Stimulated activated CD4-positive, alpha-beta T cell treated with anti-CD3 and anti-CD28 coated beads, Interleukin-15, amount 100 ng/mL, for 24 hours (primary cell): ENCODE measurements around the gene KLHDC10.
A peak's percentile ranks its signal among the peaks of the same experiment; 100 is the strongest.
"Not testable (repeated sequence)": the region's sequence is repeated elsewhere in the genome, so short reads cannot be mapped to it uniquely, and the experiment has no call there.

Experiments
- DNase-seq: peaks from one replicate; pipeline ENCODE4 v3.0.0-alpha.2; 2020

KLHDC10 gene

DNA sequence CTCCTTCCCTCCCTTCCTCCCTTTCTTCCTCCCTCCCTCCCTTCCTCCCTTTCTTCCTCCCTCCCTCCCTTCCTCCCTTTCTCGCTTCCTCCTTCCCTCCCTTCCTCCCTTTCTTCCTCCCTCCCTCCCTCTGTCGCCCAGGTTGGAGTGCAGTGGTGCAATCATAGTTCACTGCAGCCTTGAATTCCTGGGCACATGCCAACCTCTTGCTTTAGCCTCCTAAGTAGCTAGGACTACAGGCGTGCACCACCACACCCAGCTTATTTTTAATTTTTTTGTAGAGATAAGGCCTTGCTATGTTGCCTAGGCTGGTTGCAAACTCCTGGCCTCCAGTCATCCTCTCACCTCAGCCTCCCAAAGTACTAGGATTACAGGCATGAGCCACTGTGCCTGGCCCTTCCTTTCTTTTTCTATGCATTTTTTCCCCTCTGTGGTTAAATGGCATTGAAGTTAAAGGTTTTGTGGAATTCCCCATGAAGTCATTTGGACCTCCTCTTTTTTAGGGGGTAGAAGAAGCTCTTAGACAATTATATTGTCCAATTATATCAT, 9.6 kb downstream of the KLHDC10 start:
- DNase-seq = peak; percentile 9

DNA sequence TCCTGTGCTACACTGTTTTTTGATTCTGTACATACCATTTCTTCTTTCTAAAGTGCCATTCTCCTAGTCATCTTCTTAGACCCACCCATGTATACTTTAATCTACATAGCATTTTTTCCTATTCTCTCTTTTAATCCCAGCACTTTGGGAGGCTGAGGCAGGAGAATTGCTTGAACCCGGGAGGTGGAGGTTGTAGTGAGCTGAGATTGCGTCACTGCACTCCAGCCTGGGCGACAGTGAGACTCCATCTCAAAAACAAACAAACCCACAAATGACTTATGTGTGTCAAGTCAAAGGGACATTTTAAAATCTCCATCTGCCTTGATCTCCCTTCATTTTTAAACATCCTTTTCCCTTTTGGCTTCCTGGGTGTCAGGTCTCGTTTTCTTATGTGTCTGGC, 13.2 kb downstream of the KLHDC10 start:
- DNase-seq = not testable (repeated sequence)

DNA sequence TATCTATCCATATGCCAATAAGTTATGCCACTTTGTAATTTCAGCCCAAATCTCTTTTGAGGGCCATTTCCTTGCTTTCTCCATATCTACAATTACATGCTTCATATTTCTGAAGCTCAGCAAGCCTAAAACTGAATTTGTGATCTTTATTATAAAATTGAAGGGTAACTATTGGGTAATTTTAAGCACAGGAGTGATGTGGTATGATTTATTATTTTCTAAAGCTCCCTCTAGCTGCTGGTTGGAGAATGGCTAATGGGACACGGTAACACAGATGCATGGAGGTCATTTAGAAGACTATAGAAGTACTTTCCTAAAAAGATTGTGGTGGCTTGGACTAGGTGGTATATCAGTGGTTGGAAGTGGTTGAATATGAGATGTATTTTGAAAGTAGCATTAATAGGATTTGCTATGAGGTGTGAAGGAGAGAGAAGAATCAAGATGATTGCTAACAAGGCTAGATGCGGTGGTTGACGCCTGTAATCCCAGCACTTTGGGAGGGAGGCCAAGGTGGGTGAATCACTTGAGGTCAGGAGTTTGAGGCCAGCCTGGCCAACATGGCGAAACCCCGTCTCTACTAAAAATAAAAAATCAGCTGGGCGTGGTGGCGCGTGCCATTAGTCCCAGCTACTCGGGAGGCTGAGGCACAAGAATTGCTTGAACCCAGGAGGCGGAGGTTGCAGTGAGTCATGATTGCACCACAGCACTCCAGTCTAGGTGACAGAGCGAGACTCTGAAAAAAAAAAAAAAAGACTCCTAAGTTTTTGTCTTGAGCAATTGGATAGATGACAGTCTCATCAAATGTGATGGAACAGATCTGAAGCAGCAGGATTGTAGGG, 13.9 kb downstream of the KLHDC10 start:
- DNase-seq = no peak

DNA sequence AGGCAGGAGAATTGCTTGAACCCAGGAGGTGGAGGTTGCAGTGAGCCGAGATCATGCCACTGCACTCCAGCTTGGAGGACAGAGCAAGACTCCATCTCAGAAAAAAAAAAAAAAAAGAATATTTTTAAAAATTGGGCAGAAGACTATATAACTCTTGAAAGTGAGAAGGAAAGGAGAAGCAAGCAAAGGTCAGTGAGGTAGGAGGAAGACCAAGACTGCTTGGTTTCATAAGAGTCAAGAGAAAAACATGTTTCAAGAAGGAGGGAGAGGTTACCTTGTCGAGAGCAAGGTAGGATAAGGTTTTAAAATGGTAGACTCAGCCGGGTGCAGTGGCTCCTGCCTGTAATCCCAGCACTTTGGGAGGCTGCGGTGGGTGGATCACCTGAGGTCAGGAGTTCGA, 14.9 kb downstream of the KLHDC10 start:
- DNase-seq = not testable (repeated sequence)

DNA sequence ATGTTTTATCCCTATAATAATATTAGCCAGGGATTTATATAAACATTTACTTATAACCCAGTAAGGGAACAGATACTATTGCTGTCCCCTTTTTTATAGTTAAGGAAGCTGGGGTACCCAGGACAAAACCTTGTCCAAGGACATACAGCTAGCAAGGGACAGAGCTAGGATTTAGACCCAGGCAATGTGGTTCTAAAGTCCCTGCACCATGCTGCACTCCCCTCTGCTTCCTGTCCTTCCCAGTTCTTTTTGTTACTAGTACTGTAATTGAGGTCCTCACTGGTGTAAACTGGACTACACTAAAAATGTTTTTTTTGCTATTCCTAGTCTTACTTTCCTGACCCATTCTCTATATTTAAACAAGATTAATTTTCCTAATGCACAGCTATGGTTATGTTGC, 16.6 kb downstream of the KLHDC10 start:
- DNase-seq = no peak

DNA sequence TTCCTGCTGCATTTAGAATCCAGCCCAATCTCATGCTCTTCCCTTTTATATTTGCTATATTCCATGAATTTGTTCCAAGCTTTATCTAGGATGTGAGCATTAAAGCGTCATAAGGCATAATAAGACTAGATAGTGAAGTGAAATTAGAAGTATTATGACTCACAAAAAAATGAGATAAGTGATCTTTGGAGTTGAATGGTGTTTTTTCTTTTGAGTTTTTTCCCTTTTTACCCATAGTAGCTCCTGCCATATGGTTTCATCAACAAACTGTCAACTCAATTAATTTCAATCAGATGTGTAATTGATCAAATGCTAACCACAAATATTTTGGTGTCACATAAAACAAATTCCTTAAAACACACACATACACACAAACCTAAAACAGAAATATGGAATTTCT, 17.0 kb downstream of the KLHDC10 start:
- DNase-seq = no peak

DNA sequence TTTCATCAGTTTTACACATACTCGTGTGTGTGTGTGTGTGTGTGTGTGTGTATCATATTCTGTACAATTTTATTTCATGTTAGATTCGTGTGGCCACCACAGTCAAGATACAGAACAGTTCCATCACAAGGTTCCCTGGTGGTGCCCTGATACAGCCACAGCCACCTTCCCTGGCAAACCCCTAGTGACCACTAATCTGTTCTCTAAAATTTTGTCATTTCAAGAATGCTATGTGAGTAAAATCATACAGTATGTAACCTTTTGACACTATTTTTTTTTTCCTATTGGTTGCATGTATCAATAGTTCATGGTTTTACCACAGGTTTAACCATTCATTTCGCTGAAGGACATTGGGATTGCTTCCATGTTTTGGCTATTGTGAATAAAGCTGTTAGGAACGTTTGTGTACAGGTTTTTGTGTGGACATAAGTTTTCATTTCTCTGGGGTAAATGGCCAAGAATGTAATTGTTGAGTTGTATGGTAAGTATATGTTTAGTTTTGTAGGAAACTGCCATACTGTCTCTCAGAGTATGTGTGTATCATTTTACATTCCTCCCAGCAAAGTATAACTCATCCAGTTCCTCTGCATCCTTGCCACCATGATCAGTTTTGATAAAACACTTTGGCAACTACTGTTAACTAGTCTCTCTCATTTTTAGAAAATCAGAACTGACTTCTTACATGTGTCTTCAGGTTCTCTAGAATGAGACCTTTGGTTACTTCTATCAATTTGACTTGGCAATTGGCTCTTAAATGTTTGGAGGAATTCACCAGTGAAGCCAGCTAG, 20.6 kb downstream of the KLHDC10 start:
- peak; percentile 16 for DNase-seq

DNA sequence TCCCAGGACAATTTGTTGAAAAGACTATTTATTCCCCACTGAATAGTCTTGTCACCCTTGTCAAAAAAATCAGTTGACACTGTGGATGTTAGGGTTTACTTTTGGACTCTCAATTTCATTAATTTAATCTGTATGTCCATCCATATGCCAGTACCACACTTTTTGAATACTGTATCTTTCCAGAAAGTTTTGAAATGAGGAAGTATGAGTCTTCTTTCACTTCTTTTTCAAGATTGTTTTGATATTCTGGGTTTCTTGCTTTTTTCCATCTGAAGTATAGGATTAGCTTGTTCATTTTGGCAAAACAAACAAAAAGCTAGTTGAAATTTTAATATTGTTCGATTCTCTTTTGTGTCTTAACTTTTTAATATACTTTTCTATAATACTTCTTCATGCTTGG, 21.7 kb downstream of the KLHDC10 start:
- no peak for DNase-seq

DNA sequence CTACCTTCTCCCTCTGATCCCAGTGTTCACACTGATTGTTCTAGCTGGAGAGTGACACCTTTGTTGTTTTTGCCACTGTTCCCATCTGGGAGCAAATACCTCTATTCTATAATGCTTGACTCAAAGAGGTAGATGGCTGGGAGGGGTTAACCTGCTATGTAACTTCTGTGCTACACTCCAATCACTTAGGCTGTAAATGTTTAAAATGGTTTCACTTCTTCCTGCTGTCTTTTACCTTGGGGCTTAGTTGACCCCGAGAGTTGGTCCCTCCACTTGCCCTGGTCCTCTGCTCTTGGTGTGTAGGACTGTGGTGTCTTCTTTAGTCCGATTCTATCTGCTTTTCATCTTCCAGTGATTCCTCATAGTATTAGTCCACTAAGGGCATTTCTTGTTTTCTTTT, 22.3 kb downstream of the KLHDC10 start:
- DNase-seq = no peak

DNA sequence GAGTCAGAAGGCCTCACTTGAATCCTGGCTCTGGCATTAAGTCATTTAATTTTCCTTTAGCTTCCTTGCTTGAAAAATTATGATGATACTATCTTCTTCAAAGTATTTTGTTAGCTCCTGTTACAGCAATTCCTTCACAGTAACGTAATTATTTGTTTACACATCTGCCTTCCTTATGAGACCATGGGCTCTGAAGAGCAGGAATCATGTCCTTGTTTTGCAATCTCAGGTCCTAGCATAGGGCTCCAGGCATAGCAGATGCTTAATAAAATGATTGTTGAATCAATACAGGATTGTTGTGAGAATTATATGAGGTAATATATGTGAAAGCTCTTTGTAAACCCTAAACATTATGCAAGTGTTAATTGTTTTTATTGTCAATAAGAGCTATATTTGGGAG, 25.5 kb downstream of the KLHDC10 start:
- DNase-seq = no peak

DNA sequence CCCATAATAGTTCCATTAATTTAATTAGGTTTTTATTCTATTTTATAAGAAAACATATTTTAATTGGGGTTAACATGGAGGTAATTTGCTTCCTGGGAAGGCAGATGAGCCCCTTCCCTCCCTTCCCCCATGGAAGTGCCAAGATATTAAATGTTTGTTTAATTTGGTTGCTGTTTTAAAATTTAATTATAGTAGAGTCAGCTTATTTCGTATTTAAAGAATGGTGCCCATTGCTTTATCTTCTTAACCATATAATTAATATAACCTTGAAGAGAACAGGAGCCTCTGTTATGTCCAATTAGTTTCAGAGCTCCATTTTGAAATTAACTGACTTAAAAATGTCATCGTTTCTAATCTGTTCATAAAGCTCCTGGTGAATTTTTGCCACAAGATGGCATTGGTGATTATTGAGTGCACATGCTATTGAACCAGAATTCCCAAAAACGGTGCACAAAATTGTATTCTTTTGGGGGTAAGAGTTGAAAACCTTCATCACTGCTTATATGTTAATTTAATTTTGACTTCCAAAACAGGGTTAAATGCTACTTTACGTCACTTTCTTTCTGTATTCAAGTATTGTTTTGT, 26.0 kb downstream of the KLHDC10 start:
- DNase-seq = no peak

DNA sequence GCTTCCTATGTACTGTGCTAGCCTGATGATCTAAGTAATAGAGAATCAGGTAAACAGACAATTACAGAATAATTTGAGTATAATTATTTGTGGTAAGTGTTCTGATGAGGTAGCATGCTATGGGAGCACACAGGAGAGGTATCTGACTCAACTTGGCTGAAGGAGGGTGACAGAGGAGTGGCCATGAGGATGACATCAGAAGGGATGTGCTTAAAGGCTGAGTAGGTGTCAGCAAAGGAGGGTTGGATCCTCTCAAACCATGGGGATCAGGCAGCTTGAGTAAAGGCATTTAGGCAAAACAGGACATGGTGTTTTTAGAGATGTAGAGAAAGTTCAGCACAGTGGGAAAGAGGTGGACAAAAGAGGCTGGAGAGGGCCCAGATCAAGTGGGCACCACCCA, 29.0 kb downstream of the KLHDC10 start:
- no peak for DNase-seq

DNA sequence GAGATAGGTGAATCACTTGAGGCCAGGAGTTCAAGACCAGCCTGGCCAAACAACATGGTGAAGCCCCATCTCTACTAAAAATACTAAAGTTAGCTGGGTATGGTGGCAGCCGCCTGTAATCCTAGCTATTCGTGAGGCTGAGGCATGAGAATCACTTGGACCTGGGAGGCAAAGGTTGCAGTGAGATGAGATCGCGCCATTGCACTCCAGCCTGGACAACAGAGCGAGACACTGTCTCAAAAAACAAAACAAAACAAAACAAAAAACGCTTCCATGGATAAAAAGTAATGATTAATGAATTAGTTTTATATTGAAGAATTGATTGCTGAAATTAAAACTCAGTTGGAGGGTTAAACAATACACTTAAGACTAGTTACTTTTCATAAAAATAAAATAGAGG, 32.3 kb downstream of the KLHDC10 start:
- no peak for DNase-seq

DNA sequence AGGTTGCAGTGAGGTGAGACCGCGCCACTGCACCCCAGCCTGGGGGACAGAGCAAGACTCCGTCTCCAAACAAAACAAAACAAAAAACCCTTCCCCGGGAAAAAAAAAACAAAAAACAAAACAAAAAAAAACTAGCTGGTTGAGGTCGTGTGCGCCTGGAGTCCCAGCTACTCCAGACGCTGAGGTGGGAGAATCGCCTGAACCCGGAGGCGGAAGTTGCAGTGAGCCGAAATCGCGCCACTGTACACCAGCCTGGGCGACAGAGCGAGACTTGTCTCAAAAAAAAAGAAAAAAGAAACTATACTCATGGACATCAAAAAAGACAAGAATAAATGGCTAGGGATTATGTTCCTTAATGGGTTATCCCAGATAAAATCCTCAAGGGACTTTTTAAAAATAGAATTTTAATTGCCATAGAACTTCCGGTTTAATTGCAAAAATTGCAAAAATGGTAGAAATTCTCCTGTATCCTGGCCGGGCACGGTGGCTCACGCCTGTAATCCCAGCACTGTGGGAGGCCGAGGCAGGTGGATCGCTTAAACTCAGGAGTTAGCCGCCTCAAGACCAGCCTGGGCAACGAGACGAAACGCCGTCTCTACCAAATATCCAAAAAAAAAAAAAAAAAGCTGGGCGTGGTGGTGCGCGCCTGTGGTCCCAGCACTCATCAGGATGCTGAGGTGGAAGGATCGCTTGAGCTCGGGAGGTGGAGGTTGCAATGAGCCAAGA, 37.8 kb downstream of the KLHDC10 start:
- DNase-seq = no peak

DNA sequence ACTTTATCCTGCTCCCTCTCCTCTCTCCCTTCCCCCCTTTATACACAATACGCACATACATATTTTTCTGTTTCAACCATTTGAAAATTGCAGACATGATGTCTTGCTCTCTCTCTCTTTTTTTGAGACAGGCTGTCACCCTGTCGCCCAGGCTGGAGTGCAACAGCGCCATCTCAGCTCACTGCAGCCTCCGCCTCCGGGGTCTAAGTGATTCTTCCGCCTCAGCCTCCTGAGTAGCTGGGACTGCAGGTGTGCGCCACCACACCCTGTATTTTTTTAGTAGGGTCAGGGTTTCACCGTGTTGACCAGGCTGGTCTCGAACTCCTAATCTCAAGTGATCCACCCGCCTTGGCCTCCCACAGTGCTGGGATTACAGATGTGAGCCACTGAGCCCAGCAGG, 38.5 kb downstream of the KLHDC10 start:
- no peak for DNase-seq

DNA sequence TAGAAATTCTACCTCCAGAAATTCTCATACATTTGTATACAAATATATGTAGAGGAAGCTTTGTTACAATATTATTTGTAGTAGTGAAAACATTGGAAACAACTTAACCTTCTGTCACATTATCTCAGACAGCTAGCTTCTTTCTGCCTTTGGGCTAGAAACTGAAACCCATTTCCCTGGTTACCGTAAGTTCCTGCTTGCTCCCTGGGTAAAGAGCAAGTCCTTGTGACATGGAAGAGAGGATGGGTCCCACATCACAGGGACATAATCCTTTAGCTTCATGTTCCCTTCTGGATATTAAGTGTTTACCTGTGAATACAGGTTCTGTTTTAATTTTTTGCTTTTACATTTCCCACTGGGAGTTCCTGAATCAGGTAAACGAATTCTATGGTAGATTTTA, 41.8 kb downstream of the KLHDC10 start:
- no peak for DNase-seq

DNA sequence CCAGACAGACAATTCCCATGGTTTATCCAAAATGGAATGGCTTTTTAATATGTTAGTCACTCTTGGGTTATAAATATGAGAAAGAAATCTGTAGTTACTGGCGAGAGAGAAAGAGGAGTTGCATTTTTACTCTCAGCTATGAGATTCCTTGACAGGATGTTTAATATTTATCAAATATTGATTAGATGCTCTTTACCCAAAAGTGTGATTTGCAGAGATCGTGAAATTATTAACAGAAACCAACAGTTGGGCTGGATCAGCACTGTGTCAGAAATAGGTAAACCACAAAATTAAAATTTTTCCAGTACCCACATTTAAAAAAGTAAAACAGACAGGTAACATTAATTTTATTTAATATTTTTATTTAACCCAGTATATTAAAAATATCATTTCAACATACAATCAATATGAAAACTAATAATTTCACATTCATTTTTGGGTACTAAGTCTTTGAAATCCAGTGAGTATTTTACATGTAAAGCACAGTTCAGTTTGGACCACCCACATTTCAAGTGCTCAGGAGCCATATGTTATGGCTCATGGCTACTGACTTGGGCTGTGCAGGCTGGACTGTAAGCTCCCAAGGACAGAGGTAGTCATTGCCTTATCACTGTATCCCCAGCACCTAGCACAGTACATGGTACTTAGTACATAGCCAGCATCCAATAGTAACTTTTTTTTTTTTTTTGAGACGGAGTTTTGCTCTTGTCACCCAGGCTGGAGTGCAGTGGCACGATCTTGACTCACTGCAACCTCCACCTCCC, 42.5 kb downstream of the KLHDC10 start:
- no peak for DNase-seq

DNA sequence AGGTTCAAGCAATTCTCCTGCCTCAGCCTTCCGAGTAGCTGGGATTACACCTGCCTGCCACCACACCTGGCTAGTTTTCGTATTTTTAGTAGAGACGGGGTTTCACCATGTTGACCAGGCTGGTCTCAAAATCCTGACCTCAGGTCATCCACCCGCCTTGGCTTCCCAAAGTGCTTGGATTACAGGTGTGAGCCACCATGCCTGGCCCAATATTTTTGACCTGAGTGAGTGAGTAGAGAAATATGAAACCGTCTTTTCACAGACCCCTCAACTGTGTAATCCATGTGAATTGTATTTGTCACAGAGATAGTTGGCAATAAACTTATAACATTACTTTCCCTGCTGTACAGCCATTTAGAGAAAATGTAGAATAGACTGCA, 43.1 kb downstream of the KLHDC10 start:
- not testable (repeated sequence) for DNase-seq

DNA sequence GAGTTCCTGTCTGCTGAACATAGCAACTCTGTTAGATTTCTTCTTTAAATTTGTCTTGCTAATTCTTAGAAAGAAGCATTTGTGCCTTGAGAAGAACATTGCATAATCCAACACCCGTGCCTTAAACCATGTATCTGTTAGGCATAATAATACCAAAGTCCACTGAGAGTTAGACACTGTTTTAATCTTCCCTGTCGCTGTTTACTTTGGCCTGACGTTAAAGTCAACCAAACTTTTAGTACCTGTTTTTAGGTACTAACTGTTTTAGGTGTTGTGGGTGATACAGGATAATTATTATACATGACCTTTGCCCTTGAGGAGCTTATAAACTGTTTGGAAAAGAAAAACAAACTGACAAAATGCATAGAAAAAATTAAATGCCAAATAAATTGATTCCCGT, 43.6 kb downstream of the KLHDC10 start:
- no peak for DNase-seq

DNA sequence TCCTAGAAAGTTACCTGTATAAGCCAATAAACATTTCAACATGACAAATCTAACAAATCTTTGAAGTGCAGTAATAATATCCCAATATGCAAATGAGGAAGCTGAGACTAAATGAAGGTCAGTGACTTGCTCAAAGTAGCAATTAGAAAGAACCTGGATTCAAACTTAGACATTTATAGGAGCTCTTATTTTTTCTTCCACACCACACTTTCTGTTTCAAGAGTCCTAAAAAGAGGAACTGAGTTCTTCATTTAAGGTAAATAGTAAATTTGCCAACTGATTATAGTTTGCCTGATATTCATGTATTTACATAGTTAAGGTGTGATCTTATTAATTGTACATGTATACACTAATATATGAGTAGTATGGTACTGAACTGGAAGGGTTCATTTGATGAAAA, 44.0 kb downstream of the KLHDC10 start:
- no peak for DNase-seq

DNA sequence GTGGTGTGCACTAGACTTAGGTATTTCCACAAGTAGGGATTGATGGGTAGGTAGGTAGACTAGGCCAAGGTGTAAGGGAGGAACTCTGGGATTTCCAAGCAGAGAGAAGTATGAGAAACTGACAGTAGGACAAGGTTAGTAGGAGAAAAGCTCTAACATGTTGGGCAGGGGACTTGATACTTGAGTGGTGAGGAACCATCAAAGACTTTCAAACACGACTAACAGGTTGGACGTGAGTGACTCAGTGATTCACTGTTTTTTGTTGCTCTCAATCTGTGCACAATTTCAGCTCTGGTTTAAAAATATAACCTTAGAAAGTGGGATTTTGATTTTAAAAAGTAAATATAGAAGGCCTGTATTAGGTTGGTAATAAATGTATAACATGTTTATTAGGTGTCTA, 44.4 kb downstream of the KLHDC10 start:
- no peak for DNase-seq

DNA sequence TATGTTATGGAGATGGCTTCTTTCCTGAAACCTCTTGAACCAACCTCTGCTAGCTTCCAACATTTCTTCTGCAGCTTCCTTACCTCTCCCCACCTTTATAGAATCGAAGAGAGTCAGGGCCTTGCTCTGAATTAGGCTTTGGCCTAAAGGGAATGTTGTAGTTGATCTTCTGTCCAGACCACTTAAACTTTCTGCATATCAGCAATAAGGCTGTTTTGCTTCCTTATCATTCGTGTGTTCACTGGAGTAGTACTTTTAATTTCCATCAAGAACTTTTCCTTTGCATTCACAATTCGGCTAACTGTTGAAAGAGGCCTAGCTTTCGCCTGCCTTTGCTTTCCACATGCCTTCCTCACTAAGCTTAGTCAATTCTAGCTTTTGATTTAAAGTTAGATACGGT, 48.0 kb downstream of the KLHDC10 start:
- no peak for DNase-seq
